22Rv1 (cell line): ENCODE measurements around the gene IL1RN.

ENCODE experiments used
- ZFX ChIP-seq: fragments of 450-650 bp; IDR thresholded peaks from 2 replicates; pipeline ENCODE4 v1.6.1; 2017; ENCODE audit warnings: antibody characterized with exemption, borderline replicate concordance
- TF ChIP-seq, protein P1 (sequence below): fragments of 450-650 bp; IDR thresholded peaks from 2 replicates; pipeline ENCODE4 v1.5.1; 2017; ENCODE audit warnings: mild to moderate bottlenecking

DNA sequence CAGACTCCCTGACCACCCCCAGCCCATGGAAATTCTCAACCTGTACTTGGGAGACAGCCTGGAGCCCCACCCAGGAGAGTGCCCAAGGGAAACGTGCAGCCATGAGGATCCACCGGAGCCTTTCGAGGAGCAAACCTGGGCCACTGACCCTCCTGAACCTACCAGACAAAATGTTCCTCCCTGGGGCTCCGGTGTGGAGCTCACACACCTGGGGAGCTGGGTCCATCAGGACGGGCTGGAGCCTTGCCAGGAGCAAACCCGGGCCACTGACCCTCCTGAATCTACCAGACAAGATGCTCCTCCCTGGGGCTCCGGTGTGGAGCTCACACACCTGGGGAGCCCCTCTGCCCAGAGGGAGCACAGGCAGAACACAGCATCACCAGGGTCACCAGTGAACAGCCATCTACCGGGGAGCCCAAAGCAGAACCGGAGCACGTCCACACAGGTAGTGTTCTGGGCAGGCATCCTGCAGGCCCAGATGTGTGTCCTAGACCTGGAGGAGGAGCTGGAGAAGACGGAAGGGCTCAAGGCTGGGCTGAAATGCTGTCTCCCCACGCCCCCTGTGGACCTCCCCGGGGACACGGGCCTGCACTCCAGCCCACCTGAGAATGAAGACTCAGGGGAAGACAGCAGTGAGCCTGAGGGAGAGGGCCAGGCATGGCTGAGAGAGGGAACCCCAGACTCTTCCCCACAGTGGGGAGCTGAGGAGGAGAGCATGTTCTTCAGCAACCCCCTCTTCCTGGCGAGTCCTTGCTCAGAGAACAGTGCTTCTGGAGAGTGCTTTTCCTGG lies 55.3 kb downstream of the IL1RN start:
- TF ChIP-seq, protein P1, sequence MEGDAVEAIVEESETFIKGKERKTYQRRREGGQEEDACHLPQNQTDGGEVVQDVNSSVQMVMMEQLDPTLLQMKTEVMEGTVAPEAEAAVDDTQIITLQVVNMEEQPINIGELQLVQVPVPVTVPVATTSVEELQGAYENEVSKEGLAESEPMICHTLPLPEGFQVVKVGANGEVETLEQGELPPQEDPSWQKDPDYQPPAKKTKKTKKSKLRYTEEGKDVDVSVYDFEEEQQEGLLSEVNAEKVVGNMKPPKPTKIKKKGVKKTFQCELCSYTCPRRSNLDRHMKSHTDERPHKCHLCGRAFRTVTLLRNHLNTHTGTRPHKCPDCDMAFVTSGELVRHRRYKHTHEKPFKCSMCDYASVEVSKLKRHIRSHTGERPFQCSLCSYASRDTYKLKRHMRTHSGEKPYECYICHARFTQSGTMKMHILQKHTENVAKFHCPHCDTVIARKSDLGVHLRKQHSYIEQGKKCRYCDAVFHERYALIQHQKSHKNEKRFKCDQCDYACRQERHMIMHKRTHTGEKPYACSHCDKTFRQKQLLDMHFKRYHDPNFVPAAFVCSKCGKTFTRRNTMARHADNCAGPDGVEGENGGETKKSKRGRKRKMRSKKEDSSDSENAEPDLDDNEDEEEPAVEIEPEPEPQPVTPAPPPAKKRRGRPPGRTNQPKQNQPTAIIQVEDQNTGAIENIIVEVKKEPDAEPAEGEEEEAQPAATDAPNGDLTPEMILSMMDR: no peak
- no peak for TF ChIP-seq ZFX
